Measurements from ENCODE around the gene CTNND2.

DNA sequence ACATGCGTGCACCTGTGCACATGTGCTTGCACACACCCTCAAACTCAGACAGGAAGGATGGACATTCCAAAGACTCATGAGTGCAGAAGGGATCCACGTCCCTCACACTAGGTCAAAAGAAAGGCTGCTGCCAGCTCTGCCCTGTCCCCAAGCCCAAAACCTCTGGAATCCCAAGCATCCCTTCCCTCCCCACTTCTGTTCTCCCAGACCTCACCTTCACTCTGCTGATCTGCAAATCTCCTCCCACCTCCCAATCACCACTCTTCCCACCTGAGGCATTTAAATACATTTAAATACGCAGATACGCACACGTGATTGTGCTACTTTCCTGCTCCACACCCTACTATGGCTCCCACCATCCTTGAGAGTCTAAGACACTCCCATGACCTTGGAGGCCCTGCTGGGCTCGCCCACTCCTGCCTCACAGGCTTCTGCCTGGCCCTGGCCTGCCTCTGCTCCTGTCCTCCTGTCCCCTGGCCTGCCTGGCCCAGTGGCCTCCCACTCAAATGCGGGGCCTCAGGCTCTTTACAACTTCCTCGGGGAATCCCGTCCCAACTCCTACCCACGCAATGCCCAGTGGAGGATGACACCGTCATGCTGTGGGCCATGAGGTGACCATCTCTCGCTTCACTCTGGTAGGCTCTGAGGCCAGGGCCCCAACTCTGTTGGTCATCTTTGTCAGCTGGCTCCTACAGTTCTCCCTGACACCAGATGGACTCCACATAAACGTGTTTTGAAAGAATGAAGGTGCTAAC lies 664.8 kb downstream of the CTNND2 start:
- TF ChIP-seq CTCF (IDR thresholded peaks at IDR 0.05) (no peak), POLR2A (IDR thresholded peaks at IDR 0.05) (no peak)

All from Peyer's patch (tissue), 4 donors.